GM12878 (cell line): ENCODE results near the gene FNDC8. TPM values are rescaled to one million over a fixed set of nuclear protein-coding genes. Genes with fewer than 3 reads are reported as not detected.

Experiments
- BHLHE40 ChIP-seq, 2 experiments: fragments of 450-650 bp in 1 of 2; IDR thresholded peaks; 2 replicates each; pipeline ENCODE4 v1.6.1; 2011 to 2017; ENCODE audit warnings: low read depth in 2 of 2, borderline replicate concordance in 1 of 2, improper control_type of control experiment in 1 of 2, low read length in 1 of 2, mild to moderate bottlenecking in 1 of 2
- CBX5 ChIP-seq: sonication (generic); IDR thresholded peaks from 2 replicates; pipeline ENCODE4 v1.6.1; 2016; ENCODE audit warnings: low read depth, moderate library complexity, mild to moderate bottlenecking, inconsistent platforms
- HDGF ChIP-seq: fragments of 450-650 bp; IDR thresholded peaks from 2 replicates; pipeline ENCODE4 v1.6.1; 2016; ENCODE audit warnings: antibody characterized with exemption
- ZBED1 ChIP-seq: IDR thresholded peaks from 2 replicates; pipeline ENCODE4 v1.6.1; 2016; ENCODE audit warnings: borderline replicate concordance
- ZBTB40 ChIP-seq: fragments of 450-650 bp; IDR thresholded peaks from 2 replicates; pipeline ENCODE4 v1.6.1; 2016; ENCODE audit warnings: mild to moderate bottlenecking, moderate library complexity, borderline replicate concordance
- ZNF592 ChIP-seq: fragments of 450-650 bp; IDR thresholded peaks from 2 replicates; pipeline ENCODE4 v1.6.1; 2017; ENCODE audit warnings: mild to moderate bottlenecking, moderate library complexity
- polyA plus RNA-seq, 11 experiments: library from polyadenylated mRNA; depleted of rRNA in 4 of 11; unstranded in 6 of 11; stranded (reverse) in 5 of 11; fragments of >200 nt; fragmentation: Nextera tagmentation in 4 of 11; fragmentation: Illumina TruSeq in 1 of 11; extraction: Ambion mirVana in 4 of 11; extraction: Trizol in 1 of 11; gene quantifications; 1 replicate in 1 of 11; 2 replicates in 10 of 11; pipeline versions ENCODE4 v1.2.1 to v1.2.3, GENCODE V29; 2011 to 2016; ENCODE audit warnings: inconsistent platforms in 2 of 11, missing spikeins in 2 of 11, low read depth in 1 of 11
- total RNA-seq, 4 experiments: library from RNA; depleted of rRNA in 3 of 4; stranded (reverse); fragments of >200 nt in 3 of 4; fragmentation: Illumina TruSeq in 1 of 4; extraction: Trizol in 1 of 4; gene quantifications; 2 replicates each; pipeline versions ENCODE4 v1.2.1 to v1.2.3, GENCODE V29; 2013 to 2021

Gene FNDC8
- total and polyA plus RNA-seq, 10 of the 15 experiments (the other 5 are each of a cell fraction or from before 2014, with no cell fraction given) = 0.06 to 0.15 (median 0.11) TPM; not detected in 7

GRCh38 chr17:35175638-35176415 lies 54.4 kb downstream of the FNDC8 start (continued):
- TF ChIP-seq ZNF592 = no peak
- TF ChIP-seq HDGF = no peak
- no peak for TF ChIP-seq ZBED1
- TF ChIP-seq CBX5 = no peak
- no peak for TF ChIP-seq BHLHE40 (IDR thresholded peaks at IDR 0.05; ENCODE audit: borderline replicate concordance in 1 of 2, low read depth in 2 of 2, low read length in 1 of 2)
- TF ChIP-seq ZBTB40 = no peak
